ENCODE results near the gene ZYX. TPM values are rescaled to one million over a fixed set of nuclear protein-coding genes. Genes with fewer than 3 reads are reported as not detected.
"Not testable (repeated sequence)": the region's sequence is repeated elsewhere in the genome, so short reads cannot be mapped to it uniquely, and the experiment has no call there.

Gene ZYX
- total and polyA plus RNA-seq, 2 donors (not counting 1 experiment from before 2014, with no cell fraction given), result 32.3 to 53.8 TPM

DNA sequence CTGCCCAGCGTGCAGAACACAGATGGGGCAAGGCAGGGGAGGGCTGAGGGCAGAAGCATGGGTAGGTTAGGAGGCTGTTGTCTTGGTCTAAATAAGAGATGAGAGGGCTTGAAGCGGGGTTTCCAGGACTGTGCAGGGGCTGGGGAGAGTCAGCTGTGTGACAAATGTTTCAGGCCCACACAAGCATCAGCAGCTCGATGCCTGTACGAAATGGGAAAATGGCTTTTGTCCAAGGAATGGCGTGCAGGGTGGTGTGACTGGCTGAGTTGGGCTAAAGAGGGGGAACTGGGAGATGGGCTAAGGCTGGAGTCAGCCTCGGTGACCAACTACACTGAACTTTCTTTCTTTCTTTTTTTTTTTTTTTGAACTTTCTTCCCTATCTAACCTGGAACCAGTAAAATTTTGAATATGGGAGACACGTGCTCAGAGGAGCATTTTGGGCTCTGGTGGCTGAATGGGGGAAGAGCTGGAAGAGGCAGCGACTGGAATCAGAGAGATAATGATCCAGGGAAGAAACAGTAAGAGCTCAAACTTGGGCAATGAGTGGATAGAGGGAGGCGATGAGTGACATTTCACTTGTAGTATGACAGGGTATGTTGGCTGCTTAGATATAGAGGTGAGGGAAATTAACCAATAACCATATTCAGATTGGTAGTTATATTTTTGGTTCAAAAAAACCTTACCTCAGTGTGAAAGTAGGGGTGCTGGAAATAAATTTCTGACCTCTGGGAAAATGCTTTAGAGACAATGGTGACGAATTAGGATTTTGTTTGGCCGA is 37.7 kb downstream of the ZYX start:
- POLR2A ChIA-PET, result no interaction called here

DNA sequence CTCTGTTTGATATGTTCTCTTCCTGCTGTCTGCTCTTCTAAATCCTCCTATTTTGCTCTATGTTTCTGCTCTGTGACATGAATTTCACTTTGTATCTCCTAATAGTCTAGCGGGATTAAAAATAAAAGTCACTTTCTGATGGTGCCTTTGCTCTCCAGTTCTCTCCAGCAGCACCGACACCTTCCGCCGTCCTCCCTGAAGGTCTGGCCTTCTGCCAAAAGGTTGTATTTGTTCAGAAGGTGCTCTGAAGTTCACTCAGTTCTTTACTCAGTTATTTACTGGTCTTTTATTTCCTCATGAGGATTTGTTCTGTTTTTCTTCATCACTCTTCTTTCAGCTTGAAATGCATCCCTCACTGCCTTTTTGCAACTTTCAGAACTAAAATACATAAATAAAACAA is 38.7 kb downstream of the ZYX start:
- Mint-ChIP-seq H3K4me1 (no peaks in the 10 kb centered on the region), H3K27me3 (peaks cover 31% of the 10 kb centered on the region), H3K27ac (no peak overlapping the region), H3K9me3 (ENCODE audit: insufficient read depth) (no peaks in the 10 kb centered on the region), H3K4me3 (no peak overlapping the region)
- no peaks in the 10 kb centered on the region for H4K20me1 ChIP-seq (ENCODE audit: control insufficient read depth, insufficient read depth, low read length, poor library complexity, severe bottlenecking)
- ChIA-PET CTCF (interaction anchor here (1.2 kb wide), 1 partner anchor 179 kb away, joined by 4 read pairs; no protein-coding TSS in a partner anchor), POLR2A (no interaction called here)
- H3K4me3 ChIP-seq (ENCODE audit: control extremely low read depth in 1 of 5, extremely low read depth in 1 of 5, insufficient read depth in 1 of 5, low read depth in 2 of 5, low read length in 4 of 5), result no peak overlapping the region
- no peaks in the 10 kb centered on the region for H3K36me3 ChIP-seq (replicated peaks in 1 of 2; ENCODE audit: control extremely low read depth in 1 of 2, control insufficient read depth in 1 of 2, extremely low read depth in 1 of 2, insufficient read depth in 2 of 2, low read length in 1 of 2)
- H3K4me2 ChIP-seq (replicated peaks; ENCODE audit: low read depth, low read length, poor library complexity, severe bottlenecking), result no peak overlapping the region
- intact Hi-C loops (cut with micrococcal nuclease), result loop anchor here (10.0 kb wide), 1 partner anchor 55 kb away; the partner anchor contains the start of gene FAM131B
- no peak overlapping the region for H2AFZ ChIP-seq (ENCODE audit: insufficient read depth, low read depth, low read length, poor library complexity, severe bottlenecking)
- 93% methylated on average over 3 of the region's 4 CpGs for WGBS (ENCODE audit: insufficient coverage)
- H3K27ac ChIP-seq (ENCODE audit: low read length in 2 of 2), result no peak overlapping the region
- no peak overlapping the region for H3K9ac ChIP-seq (ENCODE audit: low read length)
- no peak for ATAC-seq (ENCODE audit: low read depth)
- H3K27me3 ChIP-seq (replicated peaks in 1 of 4; ENCODE audit: control extremely low read depth in 1 of 4, control insufficient read depth in 3 of 4, insufficient read depth in 4 of 4, low read length in 3 of 4), result peaks cover 0 to 14% (median 9%) of the 10 kb centered on the region in 4 experiments
- H3K79me2 ChIP-seq (ENCODE audit: control insufficient read depth, insufficient read depth, low read length), result no peaks in the 10 kb centered on the region
- no peak for DNase-seq
- no peaks in the 10 kb centered on the region for H3K9me3 ChIP-seq (ENCODE audit: control extremely low read depth in 1 of 3, control insufficient read depth in 2 of 3, insufficient read depth in 1 of 3, low read length in 2 of 3)
- TF ChIP-seq EZH2 (IDR thresholded peaks at IDR 0.05; ENCODE audit: borderline replicate concordance, insufficient read depth, low read depth, low read length, poor library complexity, severe bottlenecking), result no peak
- TF ChIP-seq, protein P1, sequence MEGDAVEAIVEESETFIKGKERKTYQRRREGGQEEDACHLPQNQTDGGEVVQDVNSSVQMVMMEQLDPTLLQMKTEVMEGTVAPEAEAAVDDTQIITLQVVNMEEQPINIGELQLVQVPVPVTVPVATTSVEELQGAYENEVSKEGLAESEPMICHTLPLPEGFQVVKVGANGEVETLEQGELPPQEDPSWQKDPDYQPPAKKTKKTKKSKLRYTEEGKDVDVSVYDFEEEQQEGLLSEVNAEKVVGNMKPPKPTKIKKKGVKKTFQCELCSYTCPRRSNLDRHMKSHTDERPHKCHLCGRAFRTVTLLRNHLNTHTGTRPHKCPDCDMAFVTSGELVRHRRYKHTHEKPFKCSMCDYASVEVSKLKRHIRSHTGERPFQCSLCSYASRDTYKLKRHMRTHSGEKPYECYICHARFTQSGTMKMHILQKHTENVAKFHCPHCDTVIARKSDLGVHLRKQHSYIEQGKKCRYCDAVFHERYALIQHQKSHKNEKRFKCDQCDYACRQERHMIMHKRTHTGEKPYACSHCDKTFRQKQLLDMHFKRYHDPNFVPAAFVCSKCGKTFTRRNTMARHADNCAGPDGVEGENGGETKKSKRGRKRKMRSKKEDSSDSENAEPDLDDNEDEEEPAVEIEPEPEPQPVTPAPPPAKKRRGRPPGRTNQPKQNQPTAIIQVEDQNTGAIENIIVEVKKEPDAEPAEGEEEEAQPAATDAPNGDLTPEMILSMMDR (IDR thresholded peaks at IDR 0.05), result no peak
- no peaks in the 10 kb centered on the region for H3K4me1 ChIP-seq (ENCODE audit: control insufficient read depth in 2 of 2, insufficient read depth in 2 of 2, low read length in 2 of 2)

More for the DNA sequence above, 37.7 kb downstream of the ZYX start:
- H3K4me2 ChIP-seq (replicated peaks; ENCODE audit: low read depth, low read length, poor library complexity, severe bottlenecking), result no peak overlapping the region
- H3K79me2 ChIP-seq (ENCODE audit: control insufficient read depth, insufficient read depth, low read length), result no peaks in the 10 kb centered on the region
- H3K27ac ChIP-seq (ENCODE audit: low read length in 2 of 2), result no peak overlapping the region
- Mint-ChIP-seq H3K27me3 (peaks cover 36% of the 10 kb centered on the region), H3K9me3 (ENCODE audit: insufficient read depth) (no peaks in the 10 kb centered on the region), H3K4me3 (no peak overlapping the region), H3K27ac (no peak overlapping the region), H3K4me1 (no peaks in the 10 kb centered on the region)
- intact Hi-C loops (cut with micrococcal nuclease), result loop anchor here (10.0 kb wide), 1 partner anchor 54 kb away; the partner anchor contains the start of gene FAM131B
- no peak overlapping the region for H2AFZ ChIP-seq (ENCODE audit: insufficient read depth, low read depth, low read length, poor library complexity, severe bottlenecking)
- no peak overlapping the region for H3K4me3 ChIP-seq (ENCODE audit: control extremely low read depth in 1 of 5, extremely low read depth in 1 of 5, insufficient read depth in 1 of 5, low read depth in 2 of 5, low read length in 4 of 5)
- peaks cover 0 to 18% (median 12%) of the 10 kb centered on the region in 4 experiments for H3K27me3 ChIP-seq (replicated peaks in 1 of 4; ENCODE audit: control extremely low read depth in 1 of 4, control insufficient read depth in 3 of 4, insufficient read depth in 4 of 4, low read length in 3 of 4)
- H4K20me1 ChIP-seq (ENCODE audit: control insufficient read depth, insufficient read depth, low read length, poor library complexity, severe bottlenecking), result no peaks in the 10 kb centered on the region
- no peaks in the 10 kb centered on the region for H3K4me1 ChIP-seq (ENCODE audit: control insufficient read depth in 2 of 2, insufficient read depth in 2 of 2, low read length in 2 of 2)
- no peaks in the 10 kb centered on the region for H3K9me3 ChIP-seq (ENCODE audit: control extremely low read depth in 1 of 3, control insufficient read depth in 2 of 3, insufficient read depth in 1 of 3, low read length in 2 of 3)
- 88% methylated on average over 6 of the region's 11 CpGs for WGBS (ENCODE audit: insufficient coverage)
- ATAC-seq (ENCODE audit: low read depth), result no peak
- CTCF ChIA-PET, result interaction anchor here (0.9 to 5.3 kb wide), 2 partner anchors 178 to 318 kb away, joined by 3 to 172 read pairs; no protein-coding TSS in a partner anchor
- no peak for DNase-seq
- no peaks in the 10 kb centered on the region for H3K36me3 ChIP-seq (replicated peaks in 1 of 2; ENCODE audit: control extremely low read depth in 1 of 2, control insufficient read depth in 1 of 2, extremely low read depth in 1 of 2, insufficient read depth in 2 of 2, low read length in 1 of 2)
- no peak overlapping the region for H3K9ac ChIP-seq (ENCODE audit: low read length)
- TF ChIP-seq, protein P1 (IDR thresholded peaks at IDR 0.05), result no peak

GRCh38 chr7:143420624-143421023 is 39.5 kb downstream of the ZYX start:
- CTCF ChIA-PET, result interaction anchor here (0.6 to 1.2 kb wide), 2 partner anchors 30 to 180 kb away, joined by 3 to 4 read pairs; no protein-coding TSS in a partner anchor
- H3K4me1 Mint-ChIP-seq; H3K4me3 ChIP-seq (ENCODE audit: control extremely low read depth in 1 of 5, extremely low read depth in 1 of 5, insufficient read depth in 1 of 5, low read depth in 2 of 5, low read length in 4 of 5); H3K9me3 ChIP-seq (ENCODE audit: control extremely low read depth in 1 of 3, control insufficient read depth in 2 of 3, insufficient read depth in 1 of 3, low read length in 2 of 3); H3K4me3 Mint-ChIP-seq; ATAC-seq (ENCODE audit: low read depth); H3K27ac ChIP-seq (ENCODE audit: low read length in 2 of 2); POLR2A ChIA-PET; H3K9me3 Mint-ChIP-seq (ENCODE audit: insufficient read depth); H2AFZ ChIP-seq (ENCODE audit: insufficient read depth, low read depth, low read length, poor library complexity, severe bottlenecking); H4K20me1 ChIP-seq (ENCODE audit: control insufficient read depth, insufficient read depth, low read length, poor library complexity, severe bottlenecking); H3K9ac ChIP-seq (ENCODE audit: low read length); H3K4me1 ChIP-seq (ENCODE audit: control insufficient read depth in 2 of 2, insufficient read depth in 2 of 2, low read length in 2 of 2); DNase-seq; H3K79me2 ChIP-seq (ENCODE audit: control insufficient read depth, insufficient read depth, low read length); intact Hi-C loops (cut with micrococcal nuclease); H3K27ac Mint-ChIP-seq; H3K36me3 ChIP-seq (replicated peaks in 1 of 2; ENCODE audit: control extremely low read depth in 1 of 2, control insufficient read depth in 1 of 2, extremely low read depth in 1 of 2, insufficient read depth in 2 of 2, low read length in 1 of 2); H3K4me2 ChIP-seq (replicated peaks; ENCODE audit: low read depth, low read length, poor library complexity, severe bottlenecking): not testable (repeated sequence)
- H3K27me3 ChIP-seq (replicated peaks in 1 of 4; ENCODE audit: control extremely low read depth in 1 of 4, control insufficient read depth in 3 of 4, insufficient read depth in 4 of 4, low read length in 3 of 4), result peaks cover 0 to 13% (median 6%) of the 10 kb centered on the region in 4 experiments
- WGBS (ENCODE audit: insufficient coverage), result 43% methylated on average over 1 of the region's 3 CpGs
- H3K27me3 Mint-ChIP-seq, result peaks cover 25% of the 10 kb centered on the region
